SW 1271 (cell line): ENCODE measurements around the gene SLC66A2.

ENCODE experiments used
- DNase-seq, 2 experiments: peaks; one replicate each; lab custom pipeline; 2025; lab: John Stamatoyannopoulos, UW

The SLC66A2 gene

GRCh38 chr18:79937103-79937860 is 14.2 kb downstream of the SLC66A2 start:
- DNase-seq, result no peak

- no peak for DNase-seq
These were observed 14.8 kb downstream of the SLC66A2 start for GRCh38 chr18:79936641-79937040.

- no peak for DNase-seq
These were observed 15.5 kb downstream of the SLC66A2 start for GRCh38 chr18:79935925-79936324.

- DNase-seq, result no peak
These were observed 16.0 kb downstream of the SLC66A2 start for GRCh38 chr18:79935499-79935898.

- DNase-seq, result no peak
These were observed 16.4 kb downstream of the SLC66A2 start for GRCh38 chr18:79935098-79935480.

- no peak for DNase-seq
These were observed 16.9 kb downstream of the SLC66A2 start for GRCh38 chr18:79934311-79935097.

- no peak for DNase-seq
These were observed 17.7 kb downstream of the SLC66A2 start for GRCh38 chr18:79933765-79934164.

GRCh38 chr18:79932907-79933306 is 18.5 kb downstream of the SLC66A2 start:
- no peak for DNase-seq

- DNase-seq, result no peak
These were observed 20.0 kb downstream of the SLC66A2 start for GRCh38 chr18:79931475-79931874.

GRCh38 chr18:79930020-79930642 is 21.3 kb downstream of the SLC66A2 start:
- peak in 1 of 2 experiments; percentile 28 for DNase-seq

- DNase-seq, result no peak
These were observed 22.9 kb downstream of the SLC66A2 start for GRCh38 chr18:79928563-79928960.

GRCh38 chr18:79927607-79928562 is 23.6 kb downstream of the SLC66A2 start:
- DNase-seq, result no peak

- no peak for DNase-seq
These were observed 24.5 kb downstream of the SLC66A2 start for GRCh38 chr18:79926715-79927606.

GRCh38 chr18:79926306-79926705 is 25.1 kb downstream of the SLC66A2 start:
- no peak for DNase-seq

GRCh38 chr18:79924814-79925731 is 26.4 kb downstream of the SLC66A2 start:
- no peak for DNase-seq

GRCh38 chr18:79923896-79924585 is 27.4 kb downstream of the SLC66A2 start:
- no peak for DNase-seq

GRCh38 chr18:79922971-79923411 is 28.5 kb downstream of the SLC66A2 start:
- no peak for DNase-seq

- DNase-seq, result no peak
These were observed 29.2 kb downstream of the SLC66A2 start for GRCh38 chr18:79921984-79922965.
